Stimulated activated CD8-positive, alpha-beta memory T cell treated with anti-CD3 and anti-CD28 coated beads, Interleukin-2, amount 100 ng/mL, for 48 hours (primary cell): Measurements from ENCODE around the gene NDUFS5.
"Not testable (repeated sequence)": the region's sequence is repeated elsewhere in the genome, so short reads cannot be mapped to it uniquely, and the experiment has no call there.

Source experiments
- DNase-seq, 2 donors: peaks; one replicate each; pipeline ENCODE4 v3.0.0-alpha.2; 2020; ENCODE audit warnings: low read depth in 2 of 2

NDUFS5 gene

DNA sequence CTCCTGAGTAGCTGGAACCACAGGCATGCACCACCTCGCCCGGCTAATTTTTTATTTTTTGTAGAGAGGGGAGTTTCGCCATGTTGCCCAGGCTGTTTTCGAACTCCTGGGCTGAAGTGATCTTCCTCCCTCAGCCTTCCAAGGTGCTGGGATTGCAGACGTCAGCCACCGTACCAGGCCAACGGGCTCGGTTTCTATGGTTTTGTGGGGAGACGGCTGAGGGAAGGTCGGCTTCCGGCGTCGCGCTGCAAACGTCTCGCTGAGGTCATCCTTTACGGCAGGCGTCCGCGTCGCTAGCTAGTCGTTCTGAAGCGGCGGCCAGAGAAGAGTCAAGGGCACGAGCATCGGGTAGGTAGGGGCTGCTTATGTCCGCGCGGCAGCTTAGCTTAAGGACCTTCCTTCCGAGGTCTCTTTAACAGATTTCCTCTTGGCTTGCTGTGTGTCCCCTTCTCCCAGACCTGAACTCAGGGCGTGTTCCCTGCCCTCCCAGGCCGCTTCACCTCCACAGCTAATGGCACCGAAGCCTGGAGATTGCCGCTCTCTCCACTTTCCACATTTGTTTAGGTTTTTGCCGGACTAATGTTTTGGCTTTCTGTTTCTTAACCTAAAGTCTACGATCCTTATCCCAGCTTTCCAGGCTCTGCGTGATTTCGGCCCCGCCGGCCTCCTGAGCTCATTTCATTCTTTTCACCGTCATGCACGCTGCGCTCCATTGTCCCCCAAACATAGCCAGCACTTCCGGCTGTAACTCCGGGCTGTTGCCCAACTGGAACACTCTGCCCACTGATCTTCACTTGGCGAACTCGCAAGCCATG, at the start of gene NDUFS5:
Gene NDUFS5 (plus strand): TSS at position 300 of the 815 bp plus-strand sequence. CDS start 2,375 bp downstream, outside the sequence.
- peak; percentile 73 to 76 for DNase-seq

DNA sequence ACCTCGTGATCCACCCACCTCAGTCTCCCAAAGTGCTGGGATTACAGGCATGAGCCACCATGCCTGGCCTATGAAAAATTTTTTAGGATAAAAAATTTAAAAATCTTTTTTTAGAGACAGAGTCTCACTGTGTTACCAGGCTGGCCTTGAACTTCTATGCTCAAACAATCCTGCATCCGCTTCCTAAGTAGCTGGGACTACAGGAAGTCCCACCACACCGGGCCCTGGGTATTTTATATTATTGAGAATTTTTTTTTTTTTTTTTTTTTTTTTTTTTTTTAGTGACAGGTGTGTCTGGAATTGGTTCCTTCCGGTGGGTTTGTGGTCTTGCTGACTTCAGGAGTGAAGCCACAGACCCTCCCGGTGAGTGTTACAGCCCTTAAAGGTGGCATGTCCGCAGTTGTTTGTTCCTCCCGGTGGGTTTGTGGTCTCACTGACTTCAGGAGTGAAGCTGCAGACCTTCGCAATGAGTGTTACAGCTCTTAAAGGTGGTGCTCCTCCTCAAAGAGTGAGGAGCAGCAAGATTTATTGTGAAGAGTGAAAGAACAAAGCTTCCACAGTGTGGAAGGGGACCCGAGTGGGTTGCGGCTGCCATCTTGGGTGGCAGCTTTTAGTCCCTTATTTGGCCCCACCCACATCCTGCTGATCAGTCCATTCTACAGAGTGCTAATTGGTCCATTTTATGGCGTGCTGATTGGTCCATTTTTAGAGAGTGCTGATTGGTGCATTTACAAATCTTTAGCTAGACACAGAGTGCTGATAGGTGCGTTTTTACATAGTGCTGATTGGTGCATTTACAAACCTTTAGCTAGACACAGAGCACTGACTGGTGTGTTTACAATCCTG, 48.5 kb upstream of the NDUFS5 start:
- not testable (repeated sequence) for DNase-seq

DNA sequence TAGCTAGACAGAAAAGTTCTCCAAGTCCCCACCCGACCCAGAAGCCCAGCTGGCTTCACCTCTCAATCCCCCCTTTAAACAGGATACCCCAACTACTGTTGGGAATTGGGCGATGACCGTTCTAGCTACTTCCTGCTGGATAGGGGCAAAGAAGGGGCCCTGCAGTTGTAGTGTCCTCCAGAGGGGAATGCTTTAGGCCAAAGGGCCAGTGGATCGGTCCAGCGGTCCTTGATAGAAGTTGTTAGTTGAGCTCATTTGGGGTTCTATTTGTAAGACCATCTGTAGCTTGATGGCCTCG, 48.0 kb upstream of the NDUFS5 start:
- DNase-seq = not testable (repeated sequence)

DNA sequence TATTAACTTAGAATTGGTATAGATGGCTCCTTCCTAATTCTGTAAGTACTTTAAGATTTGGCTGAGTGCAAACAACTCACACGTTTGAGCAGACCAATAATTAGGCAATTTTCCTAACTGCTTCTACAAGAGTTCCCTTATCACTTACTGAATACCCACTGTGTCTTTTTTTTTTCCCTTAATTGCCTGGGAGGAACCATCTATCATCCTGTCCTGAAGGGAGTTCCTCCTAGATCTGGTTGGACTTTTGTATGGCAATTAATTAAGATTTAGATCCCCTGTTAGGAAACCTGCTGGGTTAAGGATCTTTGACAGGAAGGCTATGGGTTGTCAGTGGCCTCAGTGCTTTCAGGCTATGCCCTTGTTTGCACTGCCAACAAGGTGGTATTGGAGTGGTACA, 46.8 kb upstream of the NDUFS5 start:
- not testable (repeated sequence) for DNase-seq

GRCh38 chr1:38989979-38990378, 36.2 kb upstream of the NDUFS5 start:
- DNase-seq = no peak

DNA sequence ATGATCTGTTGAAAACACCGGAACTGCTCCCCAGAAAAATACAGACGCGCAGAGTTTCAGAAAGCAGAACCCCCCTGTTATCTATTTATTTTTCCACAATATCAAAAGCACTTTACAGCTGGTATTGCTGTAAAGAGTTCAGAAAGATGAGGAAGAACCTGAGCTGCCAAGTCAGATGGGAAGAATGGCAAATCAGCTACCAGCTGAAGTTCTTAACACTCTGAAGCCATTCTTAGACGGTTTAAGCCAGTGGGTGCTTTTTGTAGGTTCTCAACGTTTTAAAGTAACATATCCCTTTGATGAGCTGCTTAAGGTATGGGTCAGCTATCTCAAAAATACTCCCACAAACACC, 35.8 kb upstream of the NDUFS5 start:
- DNase-seq = no peak

DNA sequence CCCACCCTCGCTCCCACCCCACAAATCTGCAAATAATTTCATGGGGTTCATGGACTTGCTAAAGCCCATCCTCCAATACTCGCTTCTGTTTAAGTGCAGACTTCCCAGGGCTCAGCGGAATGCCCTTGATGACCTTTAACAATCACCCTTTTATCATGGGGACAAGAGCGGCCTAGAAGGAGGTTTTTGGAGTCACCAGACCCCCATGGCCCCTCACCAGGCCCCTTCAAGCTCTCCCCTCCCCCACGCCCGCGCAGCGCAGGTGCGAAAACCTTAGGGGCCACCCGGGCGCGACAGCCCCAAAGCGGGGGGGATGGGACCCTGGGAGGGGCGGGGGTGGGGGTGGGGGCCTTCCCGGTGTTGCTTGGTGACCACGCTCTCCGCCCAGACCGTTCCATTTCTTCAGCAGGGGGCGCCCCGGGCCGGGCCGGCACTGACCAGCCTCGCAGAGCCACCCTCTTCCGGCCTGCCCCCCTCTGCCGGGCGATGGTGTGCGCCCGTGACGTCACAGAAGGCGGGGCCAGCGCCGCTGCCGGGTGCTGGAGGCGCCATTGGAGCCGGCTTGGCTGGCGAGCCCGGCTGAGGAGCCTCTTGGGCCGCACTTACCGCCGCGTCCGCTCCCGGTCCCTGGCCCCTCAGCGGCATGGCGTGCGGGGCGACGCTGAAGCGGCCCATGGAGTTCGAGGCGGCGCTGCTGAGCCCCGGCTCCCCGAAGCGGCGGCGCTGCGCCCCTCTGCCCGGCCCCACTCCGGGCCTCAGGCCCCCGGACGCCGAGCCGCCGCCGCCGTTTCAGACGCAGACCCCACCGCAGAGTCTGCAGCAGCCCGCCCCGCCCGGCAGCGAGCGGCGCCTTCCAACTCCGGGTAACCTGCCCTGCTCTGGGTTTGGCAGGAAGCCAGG, 35.2 kb upstream of the NDUFS5 start, which contains the start of gene AKIRIN1:
Gene AKIRIN1 (plus strand): TSS at position 539 of the 900 bp plus-strand sequence. CDS start 105 bp downstream, at position 644.
- DNase-seq = peak; percentile 97 to 98

GRCh38 chr1:38991638-38992411, 34.3 kb upstream of the NDUFS5 start:
- DNase-seq = no peak

- DNase-seq = no peak
Observed at GRCh38 chr1:38992412-38993111, 33.6 kb upstream of the NDUFS5 start.

- DNase-seq = no peak
Observed at GRCh38 chr1:38994196-38994595, 32.0 kb upstream of the NDUFS5 start.

DNA sequence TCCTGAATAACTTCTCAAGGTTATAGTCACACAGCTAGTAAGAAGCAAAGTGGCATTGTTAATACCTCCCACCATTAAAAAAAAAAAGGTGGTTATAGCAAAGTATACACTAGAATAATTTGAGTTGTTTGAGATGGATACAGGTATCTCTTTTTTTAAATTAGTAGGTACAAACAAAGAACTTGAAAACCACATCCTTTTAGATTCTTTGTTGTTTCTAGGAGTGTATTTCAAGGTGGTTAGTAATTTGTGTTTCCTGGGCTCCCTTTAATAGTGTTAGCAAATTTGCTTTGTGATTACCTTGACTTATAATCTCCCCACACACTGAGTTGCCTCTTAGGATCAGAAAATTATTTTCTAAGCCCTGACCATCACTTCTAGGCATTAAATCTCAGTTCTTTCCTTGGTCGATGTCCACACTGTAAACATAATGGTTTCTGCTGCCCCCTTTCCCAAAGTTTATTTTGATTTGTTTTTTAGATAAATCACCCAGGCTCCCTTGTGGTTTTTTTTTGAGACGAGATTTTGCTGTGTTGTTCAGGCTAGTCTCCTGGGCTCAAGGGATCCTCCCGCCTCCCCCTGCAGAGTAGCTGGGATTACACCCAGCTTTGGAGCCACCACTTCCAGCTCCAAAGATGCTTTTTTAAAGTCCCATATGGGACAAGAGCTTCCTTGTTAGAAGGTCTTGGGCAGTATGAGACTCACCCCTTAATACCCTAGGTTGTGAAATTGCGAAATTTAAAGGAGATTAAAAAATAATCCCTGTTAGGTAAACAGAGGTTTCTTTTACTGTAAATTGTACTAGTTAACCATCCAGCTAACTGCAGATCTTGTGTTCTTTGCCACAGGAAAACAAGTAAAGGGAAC, 28.9 kb upstream of the NDUFS5 start:
- no peak for DNase-seq

GRCh38 chr1:38997901-38998190, 28.3 kb upstream of the NDUFS5 start:
- DNase-seq = no peak

GRCh38 chr1:39001516-39002421, 24.4 kb upstream of the NDUFS5 start:
- DNase-seq = no peak

GRCh38 chr1:39003281-39003680, 22.9 kb upstream of the NDUFS5 start:
- DNase-seq = no peak

- DNase-seq = no peak
Observed at GRCh38 chr1:39003794-39004193, 22.4 kb upstream of the NDUFS5 start.

DNA sequence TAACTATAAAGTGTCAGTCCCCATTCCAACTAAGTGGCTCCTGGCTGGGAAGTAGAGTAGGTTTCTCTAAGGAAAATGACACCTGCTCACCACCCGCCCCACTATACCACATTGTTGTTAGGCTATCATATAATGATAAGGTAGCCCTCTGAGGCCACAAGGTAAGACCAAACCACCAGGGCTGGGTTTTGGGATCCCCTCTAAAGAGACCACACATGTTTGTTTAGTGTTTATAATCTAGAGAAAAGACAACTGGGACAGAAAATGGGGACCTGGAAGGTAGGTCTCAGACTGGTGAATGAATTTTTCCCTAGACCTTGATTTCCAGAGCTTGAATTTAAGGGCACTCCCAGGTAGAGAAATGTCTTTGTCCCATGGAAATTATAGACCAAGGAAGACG, 19.9 kb upstream of the NDUFS5 start:
- no peak for DNase-seq

GRCh38 chr1:39006726-39007645, 19.2 kb upstream of the NDUFS5 start:
- no peak for DNase-seq

- DNase-seq = not testable (repeated sequence)
Observed at GRCh38 chr1:39014956-39015355, 11.2 kb upstream of the NDUFS5 start.
